HS-5 (cell line): Measurements from ENCODE around the gene KRTAP6-1.

Experiments used
- DNase-seq: peaks from one replicate; pipeline ENCODE4 v3.0.0-alpha.2; 2012; ENCODE audit warnings: low read depth

Gene KRTAP6-1

DNA sequence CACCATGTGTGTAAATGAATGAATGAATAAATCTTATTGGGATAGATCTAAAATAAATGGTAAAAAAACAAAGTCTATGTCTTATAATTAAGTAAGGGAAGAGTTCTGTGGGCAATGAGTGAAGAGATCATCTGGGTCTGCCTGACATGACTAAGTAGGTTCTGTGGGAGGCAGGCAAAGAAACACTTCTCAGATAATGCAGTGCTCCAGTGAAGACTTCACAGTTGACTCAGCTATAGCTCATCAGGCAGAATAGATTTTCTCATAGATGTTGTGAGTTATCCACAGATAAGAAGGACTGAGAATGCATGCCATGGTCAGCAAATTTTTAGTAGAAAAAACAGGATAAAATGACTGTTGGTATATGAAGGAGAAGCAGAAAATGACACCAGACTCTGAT, 36.0 kb downstream of the KRTAP6-1 start:
- peak; percentile 1 for DNase-seq

DNA sequence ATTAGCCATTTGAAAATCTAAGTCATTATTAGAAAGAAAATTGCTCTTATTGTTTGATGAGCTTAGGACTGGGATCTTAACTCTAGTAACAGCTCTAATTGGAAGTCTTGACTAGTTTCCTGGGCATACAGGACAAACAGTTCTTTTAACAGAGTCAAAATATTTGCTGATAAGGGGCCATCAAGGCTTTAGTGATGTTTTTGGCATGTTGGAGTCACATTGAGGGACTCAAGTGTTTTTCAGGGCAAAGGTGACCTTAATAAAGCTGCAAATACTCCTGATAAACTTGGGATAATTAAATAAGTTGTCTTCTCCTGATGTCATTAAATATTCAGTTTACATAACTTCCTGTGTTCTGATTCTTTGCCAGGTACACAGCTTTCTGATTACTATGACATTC, 46.1 kb downstream of the KRTAP6-1 start:
- DNase-seq: no peak

DNA sequence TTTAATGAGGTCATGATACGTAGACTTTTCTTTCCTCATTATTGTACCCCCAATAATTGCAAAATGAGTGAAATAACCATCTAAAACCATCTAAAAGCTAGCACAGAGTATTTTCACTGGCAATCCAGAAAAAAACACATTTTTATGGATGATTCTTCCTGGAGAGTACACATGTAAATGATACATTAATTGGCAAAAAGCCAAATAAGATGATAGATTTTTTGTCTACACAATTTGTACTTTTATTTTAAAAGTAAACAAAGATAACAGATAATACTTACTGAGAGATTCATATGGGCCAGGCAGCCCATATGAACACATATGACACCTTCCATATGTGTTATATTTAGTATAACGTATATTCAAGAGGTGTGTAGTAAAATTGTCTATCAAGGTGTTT, 50.1 kb downstream of the KRTAP6-1 start:
- DNase-seq: no peak
